GM18909 (cell line): ENCODE measurements around the gene SORT1.

Source experiments
- ATAC-seq: cut with Tn5 transposase; IDR thresholded peaks from one replicate; pipeline ENCODE4 v1.9.1; 2021; ENCODE audit warnings: mild to moderate bottlenecking; ENCODE audit not compliant: unreplicated experiment, poor library complexity

SORT1 gene

GRCh38 chr1:109279615-109280278 lies 118.0 kb downstream of the SORT1 start:
- ATAC-seq: no peak

- peak; percentile 73 for ATAC-seq
Observed at GRCh38 chr1:109277434-109278204, 120.1 kb downstream of the SORT1 start.

GRCh38 chr1:109275706-109276345 lies 121.9 kb downstream of the SORT1 start:
- no peak for ATAC-seq

- no peak for ATAC-seq
Observed at GRCh38 chr1:109274533-109275476, 122.9 kb downstream of the SORT1 start.

GRCh38 chr1:109273570-109274288 lies 124.0 kb downstream of the SORT1 start:
- ATAC-seq: no peak

GRCh38 chr1:109272831-109273547 lies 124.7 kb downstream of the SORT1 start:
- no peak for ATAC-seq

GRCh38 chr1:109272021-109272799 lies 125.5 kb downstream of the SORT1 start:
- ATAC-seq: no peak

- ATAC-seq: no peak
Observed at GRCh38 chr1:109271458-109271857, 126.3 kb downstream of the SORT1 start.

GRCh38 chr1:109270623-109271317 lies 126.9 kb downstream of the SORT1 start:
- ATAC-seq: no peak

- no peak for ATAC-seq
Observed at GRCh38 chr1:109269981-109270622, 127.6 kb downstream of the SORT1 start.

GRCh38 chr1:109269212-109269980 lies 128.3 kb downstream of the SORT1 start:
- ATAC-seq: no peak

GRCh38 chr1:109268431-109269211 lies 129.1 kb downstream of the SORT1 start:
- ATAC-seq: no peak

GRCh38 chr1:109267743-109268300 lies 129.9 kb downstream of the SORT1 start:
- no peak for ATAC-seq

- ATAC-seq: no peak
Observed at GRCh38 chr1:109266965-109267364, 130.8 kb downstream of the SORT1 start.

- no peak for ATAC-seq
Observed at GRCh38 chr1:109265741-109266330, 131.9 kb downstream of the SORT1 start.
